CD4-positive, alpha-beta T cell treated with Interleukin-17A for 1 hour (primary cell): ENCODE data around the gene GBP1.

ENCODE experiments used
- DNase-seq: peaks from one replicate; pipeline ENCODE4 v3.0.0-alpha.2; 2020

Gene GBP1

DNA sequence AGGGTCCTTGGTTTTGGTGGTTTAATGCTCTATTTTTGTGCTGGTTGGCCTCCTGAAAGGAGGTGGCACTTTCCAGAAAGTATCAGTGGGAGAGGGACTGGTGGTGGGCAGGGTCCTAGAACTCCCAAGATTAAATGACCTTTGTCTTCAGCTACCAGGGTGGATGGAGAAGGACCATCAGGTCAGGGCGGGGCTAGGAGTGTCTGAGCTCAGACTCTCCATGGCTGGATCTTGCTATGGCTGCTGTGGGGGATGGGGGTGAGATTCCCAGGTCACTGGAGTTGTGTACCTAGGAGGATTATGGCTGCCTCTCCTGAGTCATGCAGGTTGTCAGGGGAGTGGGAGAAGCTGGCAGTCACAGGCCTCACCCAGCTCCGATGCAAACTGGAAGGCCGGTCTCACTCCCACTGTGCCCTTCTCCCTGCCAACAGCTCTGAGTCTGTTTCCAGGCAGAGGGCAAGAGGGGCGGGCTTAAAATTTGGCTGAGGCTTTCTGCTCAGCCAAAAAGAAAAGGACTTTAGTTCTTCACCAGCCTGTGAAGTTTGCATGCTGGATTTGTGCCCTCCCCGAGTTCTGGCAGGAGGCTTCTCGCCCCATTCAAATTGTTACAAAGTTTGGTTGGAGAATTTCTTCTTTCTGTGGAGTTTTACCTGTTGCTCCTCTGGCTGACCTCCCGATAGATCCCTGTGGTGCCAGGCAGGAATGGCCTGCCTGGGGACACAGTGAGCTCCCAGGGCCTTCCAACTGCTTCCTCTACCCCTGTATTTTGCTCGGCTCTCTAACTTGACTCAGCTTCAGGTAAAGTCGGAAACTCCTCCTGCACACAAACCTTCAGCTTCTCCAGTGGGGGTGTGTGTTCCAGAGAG, 59.5 kb downstream of the GBP1 start:
- no peak for DNase-seq
